ENCODE results near the gene TUBB3.
A peak's percentile ranks its signal among the peaks of the same experiment; 100 is the strongest.
"Not testable (repeated sequence)": the region's sequence is repeated elsewhere in the genome, so short reads cannot be mapped to it uniquely, and the experiment has no call there.

TUBB3 gene

GRCh38 chr16:89968074-89968473, 44.9 kb downstream of the TUBB3 start:
- not testable (repeated sequence) for DNase-seq

GRCh38 chr16:89969741-89970410, 46.7 kb downstream of the TUBB3 start:
- DNase-seq = no peak

GRCh38 chr16:89971495-89972243, 48.5 kb downstream of the TUBB3 start:
- DNase-seq = no peak

- DNase-seq = peak; percentile 70 to 86
Measured at GRCh38 chr16:89972244-89973234, 49.4 kb downstream of the TUBB3 start.

- DNase-seq = no peak
Measured at GRCh38 chr16:89973235-89973634, 50.1 kb downstream of the TUBB3 start.

GRCh38 chr16:89973654-89974335, 50.7 kb downstream of the TUBB3 start:
- DNase-seq = no peak

- no peak for DNase-seq
Measured at GRCh38 chr16:89974870-89975269, 51.7 kb downstream of the TUBB3 start.

- DNase-seq = no peak
Measured at GRCh38 chr16:89981414-89981813, 58.3 kb downstream of the TUBB3 start.

- DNase-seq = no peak
Measured at GRCh38 chr16:89982318-89982717, 59.2 kb downstream of the TUBB3 start.

- DNase-seq = no peak
Measured at GRCh38 chr16:89983536-89983935, 60.4 kb downstream of the TUBB3 start.

- DNase-seq = no peak
Measured at GRCh38 chr16:89984216-89984615, 61.1 kb downstream of the TUBB3 start.

- DNase-seq = no peak
Measured at GRCh38 chr16:89985219-89985618, 62.1 kb downstream of the TUBB3 start.
